WERI-Rb-1 (cell line): Measurements from ENCODE around the gene RASSF3.

Experiments used
- DNase-seq: peaks from one replicate; pipeline ENCODE4 v3.0.0-alpha.2; 2020
- H3K27ac ChIP-seq: fragments of 250-450 bp; sonication (Bioruptor Pico); 2 replicates; pipeline ENCODE4 v1.5.1; 2020; ENCODE audit warnings: mild to moderate bottlenecking, moderate library complexity
- H3K27me3 ChIP-seq: fragments of 250-450 bp; sonication (Bioruptor Pico); 2 replicates; pipeline ENCODE4 v1.5.1; 2021; ENCODE audit warnings: mild to moderate bottlenecking, low read depth, moderate library complexity; ENCODE audit not compliant: insufficient read depth, severe bottlenecking
- H3K36me3 ChIP-seq: fragments of 250-450 bp; sonication (Bioruptor Pico); 2 replicates; pipeline ENCODE4 v1.5.1; 2020; ENCODE audit warnings: mild to moderate bottlenecking, moderate library complexity
- H3K4me3 ChIP-seq: 2 replicates; pipeline ENCODE4 v1.5.1; 2011; ENCODE audit warnings: low read depth, mild to moderate bottlenecking, control low read depth, low read length
- H3K9me3 ChIP-seq: fragments of 250-450 bp; sonication (Bioruptor Pico); 2 replicates; pipeline ENCODE4 v1.5.1; 2021; ENCODE audit warnings: mild to moderate bottlenecking, moderate library complexity; ENCODE audit not compliant: severe bottlenecking
- CTCF ChIP-seq: IDR thresholded peaks from 2 replicates; pipeline ENCODE4 v1.5.1; 2011; ENCODE audit warnings: low read depth, mild to moderate bottlenecking, control low read depth, inconsistent platforms, low read length

Gene RASSF3

GRCh38 chr12:64655141-64655540 lies 44.8 kb downstream of the RASSF3 start:
- no peaks in the 10 kb centered on the region for H3K27me3 ChIP-seq
- DNase-seq: no peak
- no peaks in the 10 kb centered on the region for H3K9me3 ChIP-seq
- no peaks in the 10 kb centered on the region for H3K36me3 ChIP-seq
- no peak overlapping the region for H3K27ac ChIP-seq
- no peak for TF ChIP-seq CTCF
- H3K4me3 ChIP-seq: no peak overlapping the region

GRCh38 chr12:64656429-64656828 lies 46.1 kb downstream of the RASSF3 start:
- no peak for DNase-seq
- Histone ChIP-seq H3K36me3 (no peaks in the 10 kb centered on the region), H3K27ac (no peak overlapping the region)

GRCh38 chr12:64658892-64659481 lies 48.7 kb downstream of the RASSF3 start:
- Histone ChIP-seq H3K27me3 (no peaks in the 10 kb centered on the region), H3K9me3 (no peaks in the 10 kb centered on the region), H3K4me3 (no peak overlapping the region), H3K27ac (no peak overlapping the region), H3K36me3 (no peaks in the 10 kb centered on the region)
- no peak for DNase-seq
- no peak for TF ChIP-seq CTCF

More at GRCh38 chr12:64656429-64656828, 46.1 kb downstream of the RASSF3 start:
- no peaks in the 10 kb centered on the region for H3K9me3 ChIP-seq
- no peak overlapping the region for H3K4me3 ChIP-seq
- TF ChIP-seq CTCF: no peak
- no peaks in the 10 kb centered on the region for H3K27me3 ChIP-seq

DNA sequence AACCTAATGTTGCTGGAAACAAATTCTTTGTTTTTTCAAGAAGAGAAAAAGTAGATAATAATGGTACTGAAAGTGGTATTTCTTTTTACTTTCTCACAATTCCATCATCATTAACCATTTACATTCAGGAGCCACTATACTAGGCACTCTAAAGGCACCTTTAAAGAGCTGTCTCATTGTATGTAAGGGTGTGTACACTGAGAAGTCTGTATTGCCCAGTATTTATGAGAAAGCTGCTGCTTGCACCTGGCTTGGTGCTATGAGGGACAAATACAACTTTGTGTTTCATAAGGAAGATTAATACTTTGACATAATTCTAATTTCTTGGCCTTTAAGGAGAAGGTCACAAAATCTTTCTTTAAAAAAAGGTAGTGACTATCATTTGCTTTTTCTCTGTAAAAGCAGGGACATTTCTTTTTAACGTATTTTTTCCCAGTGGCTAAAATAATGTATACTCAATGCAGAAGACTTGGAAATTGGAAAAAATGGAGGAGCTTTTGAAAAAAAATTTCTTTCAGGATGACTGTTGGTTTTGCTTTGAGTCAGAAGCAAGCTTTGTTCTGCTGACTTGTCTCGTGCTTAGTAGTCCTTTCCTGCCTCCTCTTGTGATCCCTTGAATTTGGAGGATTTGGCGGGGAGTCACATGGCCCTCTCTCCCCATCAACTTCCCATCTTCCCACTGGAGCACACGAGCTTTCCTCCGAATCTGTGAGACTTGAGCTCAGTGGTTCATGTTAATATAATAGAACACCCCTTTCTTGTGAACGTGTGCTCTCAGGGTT lies 50.1 kb downstream of the RASSF3 start:
- no peak for TF ChIP-seq CTCF
- no peak overlapping the region for H3K27ac ChIP-seq

DNA sequence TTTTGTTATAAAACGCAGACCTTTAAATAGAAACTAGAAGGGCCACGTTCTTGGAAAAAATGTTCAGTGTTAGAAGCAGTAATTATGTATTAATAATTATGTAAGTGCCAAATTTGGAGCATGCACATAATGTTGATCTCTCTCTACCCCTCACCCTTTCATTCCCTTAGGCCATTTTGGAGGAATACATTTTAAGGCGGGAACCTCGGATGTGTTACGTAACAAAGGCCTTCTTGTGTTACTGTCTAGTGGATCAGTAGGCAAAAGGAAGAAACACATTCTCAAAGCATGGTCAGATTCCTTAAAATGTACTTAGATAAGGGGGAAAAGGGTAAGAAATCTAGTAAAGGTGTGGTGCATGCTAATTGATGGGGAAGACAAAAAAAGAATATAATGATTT lies 52.7 kb downstream of the RASSF3 start:
- no peak overlapping the region for H3K4me3 ChIP-seq

More for the DNA sequence above, 50.1 kb downstream of the RASSF3 start:
- Histone ChIP-seq H3K27me3 (no peaks in the 10 kb centered on the region), H3K4me3 (no peak overlapping the region), H3K36me3 (no peaks in the 10 kb centered on the region), H3K9me3 (no peaks in the 10 kb centered on the region)
- DNase-seq: no peak

More for the DNA sequence above, 52.7 kb downstream of the RASSF3 start:
- Histone ChIP-seq H3K27me3 (no peaks in the 10 kb centered on the region), H3K9me3 (no peaks in the 10 kb centered on the region), H3K36me3 (no peaks in the 10 kb centered on the region), H3K27ac (no peak overlapping the region)
- no peak for TF ChIP-seq CTCF
- DNase-seq: no peak
